ENCODE results near the gene SMIM5. TPM values are rescaled to one million over a fixed set of nuclear protein-coding genes. Genes with fewer than 3 reads are reported as not detected.

The SMIM5 gene
- total and polyA plus RNA-seq, 9 of the 15 experiments (the other 6 are each of a cell fraction or from before 2014, with no cell fraction given): 0.08 TPM; not detected in 8

DNA sequence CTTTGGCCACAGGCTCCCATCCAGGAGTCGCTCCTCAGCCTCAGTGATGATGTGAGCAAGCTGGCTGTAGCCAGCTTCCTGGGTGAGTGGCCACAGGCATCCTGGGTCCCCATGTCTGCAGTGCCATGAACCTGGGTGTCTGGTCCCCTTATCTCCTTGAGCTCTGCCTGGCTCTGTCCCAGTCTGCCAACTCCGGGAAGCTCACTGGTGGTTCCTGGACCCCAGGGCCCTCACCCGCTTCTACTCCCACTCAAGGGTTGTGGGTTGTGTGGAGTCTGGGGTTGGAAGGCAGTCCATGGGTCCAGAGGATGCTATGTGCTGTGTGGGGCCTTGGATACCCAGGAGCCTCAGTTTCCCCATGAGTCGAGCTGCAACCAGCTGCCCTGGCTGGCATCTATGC, 11.7 kb upstream of the SMIM5 start:
- no peak for ATAC-seq
- Histone ChIP-seq H3K9me1 (ENCODE audit: control insufficient read depth, insufficient read depth, low read length) (no peaks in the 10 kb centered on the region), H3K27me3 (ENCODE audit: control insufficient read depth in 2 of 2, insufficient read depth in 2 of 2, low read length in 2 of 2) (peaks cover 4 to 60% of the 10 kb centered on the region in 2 experiments; a peak in 3 of 5 replicates), H3K36me3 (ENCODE audit: control insufficient read depth, insufficient read depth, low read length) (no peaks in the 10 kb centered on the region), H3K27ac (ENCODE audit: extremely low read depth, low read depth, low read length) (no peak overlapping the region), H3K9me3 (replicated peaks; ENCODE audit: control insufficient read depth, insufficient read depth, low read depth, low read length) (no peaks in the 10 kb centered on the region), H4K20me1 (replicated peaks; ENCODE audit: control insufficient read depth, insufficient read depth, low read length) (peaks cover 17% of the 10 kb centered on the region), H3K9ac (ENCODE audit: insufficient read depth in 1 of 2, low read depth in 2 of 2, low read length in 2 of 2) (peak overlapping the region in 1 of 2 experiments; percentile 6; a peak in 1 of 4 replicates), H3K4me2 (ENCODE audit: insufficient read depth, low read length) (no peak overlapping the region), H3K4me1 (replicated peaks in 1 of 2; ENCODE audit: control insufficient read depth in 2 of 2, insufficient read depth in 2 of 2, low read length in 2 of 2) (peaks cover 0 to 72% of the 10 kb centered on the region in 2 experiments; a peak in 3 of 5 replicates), H3K4me3 (no peak overlapping the region), H2AFZ (ENCODE audit: low read depth, low read length) (no peak overlapping the region), H3K79me2 (ENCODE audit: control insufficient read depth, insufficient read depth, low read length) (no peaks in the 10 kb centered on the region)
- in situ Hi-C loops (cut with MboI) (no loop called here), intact Hi-C loops (cut with micrococcal nuclease) (no loop called here)
- TF ChIP-seq POLR2G (IDR thresholded peaks at IDR 0.05; ENCODE audit: low read depth, low read length) (peak; percentile 8; the same call in 1 of the 2 replicates), HIVEP1 (CRISPR knock-in tag; IDR thresholded peaks at IDR 0.05) (no peak), LARP7 (IDR thresholded peaks at IDR 0.05) (no peak), SRSF1 (IDR thresholded peaks at IDR 0.05; ENCODE audit: low read depth, low read length) (no peak)
- TF ChIP-seq, protein P1, sequence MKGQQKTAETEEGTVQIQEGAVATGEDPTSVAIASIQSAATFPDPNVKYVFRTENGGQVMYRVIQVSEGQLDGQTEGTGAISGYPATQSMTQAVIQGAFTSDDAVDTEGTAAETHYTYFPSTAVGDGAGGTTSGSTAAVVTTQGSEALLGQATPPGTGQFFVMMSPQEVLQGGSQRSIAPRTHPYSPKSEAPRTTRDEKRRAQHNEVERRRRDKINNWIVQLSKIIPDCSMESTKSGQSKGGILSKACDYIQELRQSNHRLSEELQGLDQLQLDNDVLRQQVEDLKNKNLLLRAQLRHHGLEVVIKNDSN (CRISPR knock-in tag; IDR thresholded peaks at IDR 0.05): 0 out of 2 replicates have a peak, but pooled peaks have one; percentile 3
- TF ChIP-seq, protein P2, sequence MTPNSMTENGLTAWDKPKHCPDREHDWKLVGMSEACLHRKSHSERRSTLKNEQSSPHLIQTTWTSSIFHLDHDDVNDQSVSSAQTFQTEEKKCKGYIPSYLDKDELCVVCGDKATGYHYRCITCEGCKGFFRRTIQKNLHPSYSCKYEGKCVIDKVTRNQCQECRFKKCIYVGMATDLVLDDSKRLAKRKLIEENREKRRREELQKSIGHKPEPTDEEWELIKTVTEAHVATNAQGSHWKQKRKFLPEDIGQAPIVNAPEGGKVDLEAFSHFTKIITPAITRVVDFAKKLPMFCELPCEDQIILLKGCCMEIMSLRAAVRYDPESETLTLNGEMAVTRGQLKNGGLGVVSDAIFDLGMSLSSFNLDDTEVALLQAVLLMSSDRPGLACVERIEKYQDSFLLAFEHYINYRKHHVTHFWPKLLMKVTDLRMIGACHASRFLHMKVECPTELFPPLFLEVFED (CRISPR knock-in tag; conservative IDR thresholded peaks at IDR 0.05): no peak
- TF ChIP-seq, protein P3, sequence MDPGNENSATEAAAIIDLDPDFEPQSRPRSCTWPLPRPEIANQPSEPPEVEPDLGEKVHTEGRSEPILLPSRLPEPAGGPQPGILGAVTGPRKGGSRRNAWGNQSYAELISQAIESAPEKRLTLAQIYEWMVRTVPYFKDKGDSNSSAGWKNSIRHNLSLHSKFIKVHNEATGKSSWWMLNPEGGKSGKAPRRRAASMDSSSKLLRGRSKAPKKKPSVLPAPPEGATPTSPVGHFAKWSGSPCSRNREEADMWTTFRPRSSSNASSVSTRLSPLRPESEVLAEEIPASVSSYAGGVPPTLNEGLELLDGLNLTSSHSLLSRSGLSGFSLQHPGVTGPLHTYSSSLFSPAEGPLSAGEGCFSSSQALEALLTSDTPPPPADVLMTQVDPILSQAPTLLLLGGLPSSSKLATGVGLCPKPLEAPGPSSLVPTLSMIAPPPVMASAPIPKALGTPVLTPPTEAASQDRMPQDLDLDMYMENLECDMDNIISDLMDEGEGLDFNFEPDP (CRISPR knock-in tag; IDR thresholded peaks at IDR 0.05): no peak
- FAIRE-seq: no peak
- CTCF ChIA-PET (ENCODE audit: low intra/inter-chr PET ratio): no interaction called here
- 19% methylated on average over 4 of the region's 4 CpGs for WGBS (ENCODE audit: insufficient coverage, low coverage, missing lambda C conversion rate)
- POLR2A ChIA-PET: interaction anchor here (0.6 to 1.8 kb wide), 4 partner anchors 12 to 225 kb away, joined by 3 to 8 read pairs (median 4); partner anchors contain the start of gene SMIM5
- no peak for DNase-seq (ENCODE audit: extremely low read depth in 1 of 4, low spot score in 3 of 4)
- no TSS peak for BruUV-seq (replicated peaks)
